Activated CD8-positive, alpha-beta memory T cell treated with anti-CD3 and anti-CD28 coated beads, Interleukin-2, amount 50 U/mL, for 24 hours (primary cell): Measurements from ENCODE around the gene STRN4.
"Not testable (repeated sequence)": the region's sequence is repeated elsewhere in the genome, so short reads cannot be mapped to it uniquely, and the experiment has no call there.

Source experiments
- DNase-seq: peaks from one replicate; pipeline ENCODE4 v3.0.0-alpha.2; 2020; ENCODE audit errors: extremely low read depth

STRN4 gene

DNA sequence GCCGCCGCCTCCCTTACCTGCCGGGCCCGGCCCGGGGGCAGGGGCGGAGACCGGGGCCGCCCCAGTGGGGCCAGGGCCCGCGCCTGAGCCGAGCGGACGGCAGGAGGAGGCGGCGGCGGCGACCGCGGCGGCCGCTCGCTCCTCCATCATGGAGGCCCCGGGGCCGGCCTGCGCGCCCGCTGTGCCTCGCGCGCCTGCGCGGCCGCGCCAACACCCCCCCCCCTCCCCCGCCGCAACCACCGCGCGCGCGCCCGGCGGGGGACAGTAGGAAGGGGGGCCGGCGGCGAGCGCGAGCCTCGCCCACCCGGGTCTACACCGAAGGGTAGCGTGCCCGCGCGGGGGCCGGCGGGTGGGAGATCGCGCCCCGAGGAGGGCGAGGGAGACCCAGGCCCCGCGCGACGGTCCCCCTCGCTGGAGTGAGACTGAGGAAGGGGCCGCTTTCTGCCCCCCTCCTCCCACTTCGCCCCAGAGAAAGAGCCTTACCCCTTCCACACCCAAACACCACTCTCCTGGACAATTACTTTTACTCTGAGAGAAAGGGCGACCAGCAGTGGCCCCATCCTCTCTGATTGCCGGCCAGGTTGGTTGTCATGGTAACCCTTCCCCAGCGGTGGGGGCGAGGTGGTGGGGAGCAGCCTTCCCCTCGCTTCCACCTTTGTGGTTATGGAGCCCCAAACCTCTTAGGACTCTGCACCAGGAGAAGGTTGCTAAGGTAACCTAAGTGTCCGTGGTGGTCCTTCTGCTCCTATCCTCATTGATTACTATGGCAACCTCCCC, at the start of gene STRN4:
TSS of gene STRN4 (minus strand) at position 170 of the 777 bp plus-strand sequence. CDS start at position 150, 20 bp downstream.
- no peak for DNase-seq

DNA sequence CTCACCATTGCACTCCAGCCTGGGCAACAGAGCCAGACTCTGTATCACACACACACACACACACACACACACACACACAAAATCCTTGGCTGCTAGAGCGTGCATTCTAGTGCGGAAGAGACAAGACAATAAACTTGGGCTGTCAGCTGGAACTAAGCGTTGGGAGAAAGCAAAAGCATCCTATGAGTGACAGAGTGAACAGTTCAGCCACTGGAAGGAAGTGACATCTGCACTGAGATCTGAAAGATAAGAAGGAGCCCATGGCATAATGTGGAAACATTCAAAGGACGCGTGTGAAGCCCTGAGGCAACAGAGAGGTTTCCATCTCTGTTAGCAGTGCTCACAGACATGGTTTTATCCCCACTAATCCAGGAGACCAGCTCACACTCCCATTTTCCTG, 45.7 kb upstream of the STRN4 start:
- DNase-seq: no peak

DNA sequence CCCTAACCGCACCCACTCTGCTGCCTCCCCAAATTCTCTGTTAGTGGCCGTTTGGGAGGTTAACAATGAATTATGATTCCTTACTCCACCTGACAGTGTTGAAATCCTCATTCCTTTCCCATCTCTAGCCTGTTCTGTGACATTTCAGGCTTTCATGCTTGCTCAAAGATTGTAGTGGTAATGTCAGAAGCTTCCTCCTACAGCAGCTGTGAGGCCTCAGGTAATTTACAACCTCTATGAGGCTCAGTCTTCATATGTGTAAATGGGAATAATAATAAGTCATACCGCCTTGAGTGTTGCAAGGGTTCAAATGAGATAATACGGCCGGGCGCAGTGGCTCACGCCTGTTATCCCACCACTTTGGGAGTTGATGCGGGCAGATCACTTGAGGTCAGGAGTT, 43.1 kb upstream of the STRN4 start:
- no peak for DNase-seq

GRCh38 chr19:46788968-46789338, 42.7 kb upstream of the STRN4 start:
- DNase-seq: no peak

- peak; percentile 97 for DNase-seq
Measured at GRCh38 chr19:46788262-46788967, 42.2 kb upstream of the STRN4 start, which contains the start of gene SLC1A5. Gene SLC1A5, minus strand, starts transcription at chr19:46788594. Its CDS starts 629 bp downstream, at chr19:46787965.

DNA sequence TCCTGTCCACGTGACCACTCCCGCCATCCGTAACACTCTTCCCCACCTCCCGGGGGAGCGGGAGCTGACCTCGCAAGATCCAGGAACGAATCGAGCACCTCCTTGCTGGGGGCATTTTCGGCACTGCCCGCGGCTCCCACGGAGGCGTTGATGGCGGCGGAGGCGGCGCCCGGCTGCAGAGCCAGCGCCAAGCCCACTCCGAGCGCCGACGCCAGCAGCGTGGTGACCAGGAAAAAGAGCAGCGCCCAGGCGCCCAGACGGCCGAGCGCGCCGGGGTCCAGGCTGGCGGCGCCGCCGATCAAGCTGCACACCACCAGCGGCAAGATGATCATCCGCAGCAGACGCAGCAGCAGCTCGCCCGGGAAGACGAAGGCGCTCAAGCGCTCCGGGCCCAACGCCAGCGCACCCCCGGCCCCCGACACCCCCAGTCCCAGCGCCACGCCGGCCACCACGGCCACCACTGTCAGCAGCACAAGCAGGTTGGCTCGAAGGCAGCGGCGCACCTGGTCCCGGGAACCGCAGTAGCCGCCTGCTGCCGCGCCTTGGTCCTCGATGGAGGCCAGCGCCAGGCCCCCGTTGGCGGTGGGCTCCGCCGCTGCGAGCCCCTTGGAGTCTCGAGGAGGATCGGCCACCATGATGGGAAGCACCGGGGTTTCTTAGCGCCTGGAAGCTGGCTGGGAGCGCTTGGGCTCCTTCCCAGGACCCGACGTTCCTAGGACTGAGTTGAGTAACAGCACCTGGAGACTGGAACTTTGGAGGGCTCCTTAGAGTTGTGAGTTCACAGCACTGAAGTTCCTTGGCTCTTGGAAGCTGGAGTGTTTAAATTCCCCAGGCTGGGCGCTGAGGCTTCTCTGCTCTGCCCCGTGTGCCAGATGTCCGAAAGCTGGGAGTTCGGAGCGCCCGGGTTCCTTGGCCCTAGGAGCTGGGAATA, 41.3 kb upstream of the STRN4 start:
- DNase-seq: no peak

DNA sequence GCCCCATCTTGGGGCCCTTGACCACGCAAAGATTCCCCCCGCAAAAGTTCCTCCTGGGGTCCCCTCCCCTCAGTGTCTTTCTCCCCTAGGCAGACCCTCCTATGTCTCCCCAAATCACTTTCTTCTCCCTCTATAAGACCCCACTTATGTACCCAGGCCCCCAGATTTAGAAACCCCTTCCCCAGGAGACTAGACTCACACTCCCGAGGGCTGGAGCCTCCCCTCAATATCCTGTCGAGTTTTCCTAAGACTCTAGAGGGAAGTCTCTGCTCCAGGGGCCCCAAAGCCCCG, 40.7 kb upstream of the STRN4 start:
- no peak for DNase-seq

DNA sequence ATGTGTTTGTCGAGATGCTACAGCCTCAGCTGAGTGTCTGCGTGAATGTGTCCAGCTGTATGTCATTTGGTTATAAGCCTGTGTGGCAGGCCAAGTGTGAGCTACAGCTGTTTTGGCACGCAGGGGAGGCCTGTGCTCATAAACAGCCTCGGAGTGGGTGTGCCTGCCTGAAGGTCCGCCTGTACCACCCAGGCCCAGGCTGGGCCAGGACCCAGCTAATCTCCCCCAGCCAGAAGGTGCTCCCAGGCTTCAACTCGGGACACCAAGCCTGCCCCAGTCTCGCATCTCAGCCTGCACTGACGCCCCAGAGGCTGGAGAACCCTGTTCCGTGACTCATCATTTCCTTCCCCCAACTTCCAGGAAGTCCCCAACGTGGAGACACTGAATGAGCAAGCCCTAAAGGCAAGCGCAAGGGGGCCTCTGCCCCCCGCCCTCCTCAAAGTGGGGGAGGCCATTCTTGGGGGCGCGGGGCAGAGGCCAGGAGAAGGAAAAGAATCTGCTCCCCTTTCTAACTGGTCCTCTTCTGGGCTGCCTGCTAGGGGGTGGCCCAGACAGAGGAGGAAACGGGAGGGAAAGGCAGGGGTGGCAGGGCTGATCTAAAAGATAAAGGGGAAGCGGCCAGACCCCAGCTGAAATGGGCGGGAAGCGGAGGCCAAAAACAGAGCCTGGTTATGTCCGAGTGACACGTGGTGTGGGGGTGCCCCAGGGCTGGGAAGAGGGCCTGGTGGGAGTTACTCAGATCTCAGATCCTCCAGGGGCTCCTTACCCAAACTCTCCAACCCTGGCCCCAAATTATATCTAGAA, 40.2 kb upstream of the STRN4 start:
- DNase-seq: peak; percentile 74

- no peak for DNase-seq
Measured at GRCh38 chr19:46785980-46786235, 39.7 kb upstream of the STRN4 start.

DNA sequence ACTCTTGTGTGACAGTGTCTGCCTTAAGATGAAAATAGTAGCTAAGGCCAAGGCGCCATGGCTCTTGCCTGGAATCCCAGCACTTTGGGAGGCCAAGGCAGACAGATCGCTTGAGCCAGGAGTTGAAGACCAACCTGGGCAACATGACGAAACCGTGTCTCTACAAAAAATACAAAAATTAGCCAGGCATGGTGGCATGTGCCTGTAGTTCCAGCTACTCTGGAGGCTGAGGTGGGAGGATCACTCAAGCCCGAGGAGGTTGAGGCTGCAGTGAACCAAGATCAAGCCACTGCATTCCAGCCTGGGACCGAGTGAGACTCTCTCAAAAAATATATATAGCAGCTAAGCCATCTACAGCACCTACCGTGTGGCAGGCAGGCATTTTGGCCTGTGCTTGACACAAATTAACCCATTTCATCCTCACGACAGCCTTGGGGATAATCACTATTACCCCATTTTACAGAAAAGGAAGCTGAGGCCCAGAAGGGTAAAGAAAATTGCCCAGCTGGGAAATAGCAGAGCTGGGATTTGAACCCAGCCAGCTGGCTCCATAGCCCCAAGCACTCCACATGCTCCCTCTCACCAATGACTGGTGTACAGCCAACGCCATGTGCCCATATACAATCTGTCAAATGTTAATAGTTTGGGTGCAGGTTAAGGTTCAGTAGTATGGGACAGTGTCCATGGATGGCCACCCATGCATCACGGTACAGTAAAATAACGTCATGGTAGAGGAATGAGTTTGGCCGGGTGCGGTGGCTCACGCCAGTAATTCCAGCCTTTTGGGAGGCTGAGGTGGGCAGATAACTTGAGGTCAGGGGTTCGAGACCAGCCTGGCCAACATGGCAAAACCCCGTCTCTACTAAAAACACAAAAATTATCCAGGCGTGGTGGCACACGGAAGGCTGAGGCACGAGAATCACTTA, 39.1 kb upstream of the STRN4 start:
- no peak for DNase-seq

GRCh38 chr19:46784262-46785053, 38.2 kb upstream of the STRN4 start:
- no peak for DNase-seq

GRCh38 chr19:46783670-46784069, 37.4 kb upstream of the STRN4 start:
- no peak for DNase-seq

- DNase-seq: no peak
Measured at GRCh38 chr19:46782355-46783019, 36.2 kb upstream of the STRN4 start.

- not testable (repeated sequence) for DNase-seq
Measured at GRCh38 chr19:46777956-46778645, 31.9 kb upstream of the STRN4 start.

- no peak for DNase-seq
Measured at GRCh38 chr19:46776927-46777911, 31.0 kb upstream of the STRN4 start.

DNA sequence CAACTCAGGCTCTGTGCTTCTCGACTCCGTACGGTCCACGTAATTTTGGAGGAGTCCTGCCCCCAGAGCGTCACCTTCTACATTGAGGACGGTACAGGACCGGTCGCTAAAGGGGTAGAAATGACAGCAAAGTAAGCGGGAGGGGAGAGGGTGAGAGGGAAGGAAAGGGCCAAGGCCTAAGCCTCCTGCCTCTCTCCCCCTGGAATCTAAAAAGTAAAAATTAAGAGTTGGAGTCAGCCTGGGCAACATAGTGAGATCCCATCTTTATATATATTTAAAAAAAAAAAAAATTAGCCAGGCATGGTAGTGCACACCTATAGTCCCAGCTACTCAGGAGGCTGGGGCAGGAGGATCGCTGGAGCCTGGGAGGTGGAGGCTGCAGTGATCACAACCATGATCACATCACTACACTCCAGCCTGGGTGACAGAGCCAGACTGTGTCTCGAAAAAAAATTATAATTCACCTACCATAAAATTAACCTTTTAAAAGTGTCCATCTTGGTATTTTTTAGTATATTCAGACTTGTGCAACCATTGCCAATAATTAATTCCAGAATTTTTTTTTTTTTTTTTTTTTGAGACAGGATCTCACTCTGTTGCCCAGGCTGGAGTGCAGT, 29.5 kb upstream of the STRN4 start:
- DNase-seq: no peak

DNA sequence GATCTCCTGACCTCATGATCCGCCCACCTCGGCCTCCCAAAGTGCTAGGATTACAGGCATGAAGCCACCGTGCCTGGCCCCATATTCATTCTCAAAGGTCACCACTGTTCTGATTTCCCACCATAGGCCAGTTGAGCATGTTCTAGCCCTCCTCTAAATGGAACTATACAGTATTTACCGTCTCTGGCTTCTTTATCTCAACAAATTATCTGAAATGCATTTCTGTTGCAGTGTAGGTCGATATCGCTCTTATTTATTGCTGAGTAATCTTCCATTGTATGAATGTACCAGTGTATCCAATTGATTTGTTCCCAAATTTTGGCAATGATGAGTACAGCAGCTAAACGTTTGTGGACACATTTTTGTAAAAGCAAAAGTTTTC, 26.8 kb upstream of the STRN4 start:
- DNase-seq: no peak
